NCI-H146 treated with DMSO at 0.1 percent for 48 hours (cell line): ENCODE results near the gene NEK11.
A peak's percentile ranks its signal among the peaks of the same experiment; 100 is the strongest.

ENCODE experiments used
- DNase-seq: peaks from one replicate; lab custom pipeline; 2025; ENCODE audit not compliant: unreplicated experiment; lab: John Stamatoyannopoulos, UW

The NEK11 gene

GRCh38 chr3:131222599-131222998, 195.9 kb downstream of the NEK11 start:
- no peak for DNase-seq

DNA sequence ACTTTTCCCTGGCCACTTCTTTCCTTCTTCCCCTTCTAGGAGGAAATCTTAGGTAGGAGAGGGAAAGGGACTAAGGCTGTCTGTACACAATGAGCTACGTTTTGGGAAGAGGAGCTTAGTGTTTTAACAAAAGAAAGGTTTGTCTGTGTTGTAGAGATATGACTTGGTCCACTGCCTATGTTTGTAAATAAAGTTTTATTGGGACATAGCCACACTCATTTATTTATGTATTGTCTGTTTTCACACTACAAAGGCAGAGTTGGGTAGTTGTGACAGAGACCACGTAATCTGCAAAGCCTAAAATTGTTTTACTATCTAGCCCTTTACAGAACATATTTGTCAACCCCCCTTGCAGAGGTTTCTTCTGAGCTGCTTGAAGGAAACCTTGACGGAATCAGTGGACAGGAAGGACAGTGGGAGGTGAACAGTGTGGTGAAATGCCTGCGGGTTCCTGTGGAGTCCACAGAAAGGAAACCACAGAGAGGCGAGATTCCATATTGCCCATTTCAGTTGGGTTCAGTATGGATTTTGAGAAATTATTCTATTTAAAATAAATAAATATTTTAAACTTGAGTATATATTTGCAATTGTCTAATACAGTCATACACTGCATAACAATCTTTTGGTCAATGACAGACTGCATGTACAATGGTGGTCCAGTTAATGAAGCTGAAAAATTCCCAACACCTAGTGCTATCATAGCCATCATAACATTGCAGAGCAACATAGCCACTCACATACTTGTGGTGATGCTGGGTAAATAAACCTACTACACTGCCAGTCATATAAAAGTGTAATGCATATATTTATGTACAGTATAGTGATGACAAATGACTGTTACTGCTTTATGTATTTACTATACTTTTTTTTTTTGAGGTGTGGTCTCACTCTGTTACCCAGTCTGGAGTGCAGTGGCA, 197.0 kb downstream of the NEK11 start:
- no peak for DNase-seq

DNA sequence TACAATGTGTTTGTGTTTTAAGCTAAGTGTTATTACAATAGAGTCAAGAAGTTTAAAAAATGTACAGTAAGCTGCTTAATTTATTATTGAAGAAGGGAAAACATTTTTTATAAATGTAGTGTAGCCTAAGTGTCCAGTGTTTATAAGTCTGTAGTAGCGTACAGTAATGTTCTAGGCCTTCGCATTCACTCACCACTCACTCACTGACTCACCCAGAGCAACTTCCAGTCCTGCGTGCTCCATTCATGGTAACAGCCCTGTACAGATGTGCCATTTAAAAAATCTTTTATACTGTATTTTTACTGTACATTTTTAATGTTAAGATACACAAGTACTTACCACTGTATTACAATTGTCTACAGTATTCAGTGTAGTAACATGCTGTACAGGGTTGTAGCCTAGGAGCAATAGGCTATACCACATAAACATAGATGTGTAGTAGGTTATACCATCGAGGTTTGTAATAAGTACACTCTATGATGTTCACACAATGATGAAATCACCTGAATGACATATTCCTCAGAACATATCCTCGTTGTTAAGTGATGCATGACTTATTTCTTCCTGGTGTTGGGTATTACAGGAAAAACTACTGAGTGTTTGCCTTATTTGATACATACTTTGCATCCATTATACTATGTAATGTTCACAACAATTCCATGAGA, 198.3 kb downstream of the NEK11 start:
- DNase-seq: no peak

DNA sequence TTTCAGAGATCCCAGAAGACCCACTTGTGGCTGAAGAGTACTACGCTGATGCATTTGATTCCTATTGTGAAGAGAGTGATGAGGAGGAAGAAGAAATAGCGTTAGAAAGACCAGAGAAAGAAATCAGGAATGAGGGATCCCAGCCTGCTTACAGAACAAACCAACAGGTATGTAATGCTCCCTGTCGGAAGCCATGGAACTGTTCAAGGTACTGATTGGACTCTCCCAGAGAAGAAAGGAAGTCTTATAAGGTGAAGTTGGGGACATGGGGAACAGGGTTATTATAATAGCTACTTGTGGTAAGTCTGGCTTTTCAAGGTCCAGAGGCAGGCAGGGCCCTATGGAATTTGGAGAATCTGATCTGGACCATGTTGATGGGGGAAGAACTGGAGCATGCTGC, 201.8 kb downstream of the NEK11 start:
- no peak for DNase-seq

DNA sequence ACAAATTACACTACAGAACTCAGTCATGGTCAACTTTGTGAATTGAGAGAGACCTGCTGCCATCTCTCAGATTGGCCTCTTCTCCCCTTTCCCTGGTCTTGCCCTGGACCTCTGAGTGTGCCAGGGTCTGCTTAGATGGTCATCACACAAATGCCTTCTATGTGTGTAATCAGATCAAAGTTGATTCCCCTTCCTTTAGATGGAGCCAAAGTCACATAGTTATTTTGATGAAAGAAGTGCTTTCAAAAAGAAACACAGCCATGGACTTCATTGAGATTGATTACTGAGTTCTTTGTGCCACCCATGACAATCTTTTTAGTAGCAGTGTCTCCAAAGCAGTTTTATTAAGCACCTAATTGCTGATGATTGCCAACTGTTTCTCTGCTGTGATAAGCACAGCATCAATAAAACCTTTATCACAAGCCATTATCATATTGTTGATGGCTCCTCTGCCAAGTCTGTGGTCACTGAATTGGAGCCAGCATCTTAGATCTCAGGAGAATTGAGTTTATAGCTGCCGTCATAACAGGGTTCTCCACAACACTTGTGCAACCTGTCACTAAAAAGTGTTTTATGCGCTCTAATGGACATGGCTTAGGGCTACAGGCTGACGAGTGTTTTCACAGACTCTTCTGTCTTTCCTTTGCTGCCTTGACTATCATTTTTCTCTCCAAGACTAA, 205.2 kb downstream of the NEK11 start:
- DNase-seq: peak; percentile 31

- no peak for DNase-seq
Observed at GRCh38 chr3:131232711-131233267, 206.1 kb downstream of the NEK11 start.

GRCh38 chr3:131233900-131234668, 207.4 kb downstream of the NEK11 start:
- no peak for DNase-seq

- peak; percentile 56 for DNase-seq
Observed at GRCh38 chr3:131236421-131236820, 209.7 kb downstream of the NEK11 start.

DNA sequence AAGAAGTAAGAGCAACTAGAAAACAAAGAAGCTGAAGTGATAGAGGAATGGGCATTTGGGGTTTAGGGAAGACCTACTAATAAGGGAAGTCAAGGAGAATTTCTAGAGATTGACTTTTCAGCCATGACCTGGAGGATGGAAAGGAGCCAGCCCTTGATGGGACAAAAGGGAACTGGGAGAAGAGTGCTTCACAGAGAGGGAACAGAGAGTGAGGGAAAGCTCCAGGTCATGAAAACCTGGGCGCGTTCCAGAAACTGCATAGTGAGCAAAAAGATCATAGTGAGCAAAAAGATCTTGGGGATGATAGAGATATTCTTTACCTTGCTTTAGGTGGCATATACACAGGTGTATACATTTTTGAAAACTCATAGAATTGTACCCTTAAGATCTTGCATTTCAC, 211.8 kb downstream of the NEK11 start:
- no peak for DNase-seq

DNA sequence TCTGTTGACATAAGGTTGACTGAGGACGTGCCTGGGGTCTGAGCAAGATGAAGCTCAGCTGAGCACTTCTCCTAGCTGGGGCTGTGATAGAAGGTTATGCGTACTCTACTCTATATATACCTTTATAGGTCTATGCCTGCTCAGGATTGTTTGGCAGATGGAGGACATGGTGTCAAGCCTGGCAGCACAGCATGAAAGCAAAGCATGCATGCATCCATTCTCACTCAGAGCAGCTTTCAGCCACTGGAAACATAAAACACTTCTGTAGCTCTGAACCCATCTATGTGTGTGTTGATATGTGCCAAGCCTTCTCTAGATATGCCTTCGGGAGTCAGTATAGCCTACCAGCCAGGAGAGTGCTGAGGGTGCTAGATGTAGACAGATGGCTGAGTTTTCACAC, 212.6 kb downstream of the NEK11 start:
- DNase-seq: no peak

GRCh38 chr3:131242201-131242600, 215.5 kb downstream of the NEK11 start:
- DNase-seq: no peak

DNA sequence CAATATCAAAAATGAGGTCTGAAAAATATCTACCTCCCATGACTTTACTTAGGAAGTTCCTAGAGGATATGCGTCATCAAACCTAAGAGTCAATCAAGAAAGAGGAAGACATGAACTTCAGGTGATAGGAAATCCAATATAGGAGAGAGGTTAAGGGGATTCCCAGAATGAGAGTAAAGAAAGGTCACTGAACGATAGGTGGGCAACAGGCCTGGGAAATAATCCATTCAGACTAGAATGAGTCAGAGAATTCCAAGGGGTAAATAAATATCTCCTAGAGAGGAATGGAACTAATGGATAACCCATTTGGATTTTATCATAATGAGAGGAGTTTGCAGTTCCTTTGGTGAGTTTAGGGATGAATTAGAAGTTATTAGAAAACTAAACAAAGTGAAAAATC, 223.8 kb downstream of the NEK11 start:
- no peak for DNase-seq

GRCh38 chr3:131260525-131260924, 233.8 kb downstream of the NEK11 start:
- DNase-seq: no peak

GRCh38 chr3:131261104-131261503, 234.4 kb downstream of the NEK11 start:
- no peak for DNase-seq

GRCh38 chr3:131275556-131275955, 248.9 kb downstream of the NEK11 start:
- no peak for DNase-seq

DNA sequence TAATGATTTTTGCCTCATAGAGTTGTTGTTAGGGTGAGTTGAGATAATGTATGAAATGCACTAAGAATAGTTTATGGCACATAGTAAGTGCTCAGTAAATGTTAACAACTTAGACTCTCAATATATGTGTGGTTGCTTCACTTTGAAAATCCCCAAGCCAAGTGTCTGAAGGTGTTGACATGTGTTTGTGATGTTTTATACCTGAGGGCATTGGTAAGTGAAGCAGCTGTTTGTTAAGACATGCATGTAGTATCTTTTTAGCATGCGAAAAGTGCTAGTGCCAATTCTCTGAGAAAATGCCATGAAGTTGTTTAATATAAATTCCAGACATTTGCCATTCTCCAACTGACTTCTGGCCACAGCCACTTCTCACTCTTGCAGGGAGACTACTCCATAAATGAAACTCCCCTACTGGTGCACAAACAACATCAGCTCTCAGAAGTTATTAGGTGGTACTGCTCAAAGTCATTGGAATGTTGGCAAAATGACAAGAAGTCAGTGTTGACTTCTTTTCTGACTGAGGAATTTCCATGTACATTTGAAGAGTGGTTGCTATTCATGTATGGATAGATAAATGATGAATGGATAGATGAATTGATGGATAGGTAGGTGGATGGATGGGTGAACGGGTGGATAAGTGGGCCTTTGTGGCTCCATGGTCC, 251.3 kb downstream of the NEK11 start:
- no peak for DNase-seq

DNA sequence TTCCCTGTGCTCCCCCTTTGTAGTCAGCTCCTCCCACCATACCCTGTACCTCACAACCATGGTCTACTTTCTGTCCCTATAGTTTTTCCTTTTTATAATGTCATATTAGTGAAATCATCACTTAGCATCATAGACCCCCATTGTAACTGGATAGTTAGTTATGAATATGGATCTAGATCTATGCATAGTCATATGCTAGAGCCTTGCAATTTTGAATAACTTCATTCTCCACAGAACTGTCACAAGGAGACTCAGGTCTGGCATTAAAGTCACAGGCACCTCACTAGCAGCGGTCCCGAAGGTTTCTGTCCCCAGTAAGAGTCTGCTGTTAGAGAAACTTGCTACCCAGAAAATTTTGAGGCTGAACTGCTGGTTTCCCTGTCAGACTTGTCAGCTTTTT, 252.9 kb downstream of the NEK11 start:
- no peak for DNase-seq

- DNase-seq: no peak
Observed at GRCh38 chr3:131282379-131282778, 255.7 kb downstream of the NEK11 start.

DNA sequence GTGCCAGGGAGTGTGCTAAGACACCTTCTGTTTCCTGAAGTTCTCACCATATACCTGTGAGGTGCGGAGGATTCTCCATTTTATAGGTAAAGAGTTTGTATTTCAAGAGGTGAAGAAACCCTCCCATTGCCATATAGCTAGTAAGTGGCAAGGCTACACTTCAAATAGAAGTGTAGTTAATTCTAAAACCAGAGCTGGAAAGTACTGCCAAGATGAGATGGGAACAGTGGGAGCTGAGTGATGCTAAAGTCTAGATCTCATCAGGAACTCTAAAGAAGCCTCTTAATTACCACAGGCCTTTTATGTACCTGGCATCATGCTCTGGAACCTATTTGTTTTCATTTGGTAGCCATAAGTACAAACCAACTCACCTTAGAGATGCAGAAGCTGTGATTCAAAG, 256.3 kb downstream of the NEK11 start:
- DNase-seq: no peak

DNA sequence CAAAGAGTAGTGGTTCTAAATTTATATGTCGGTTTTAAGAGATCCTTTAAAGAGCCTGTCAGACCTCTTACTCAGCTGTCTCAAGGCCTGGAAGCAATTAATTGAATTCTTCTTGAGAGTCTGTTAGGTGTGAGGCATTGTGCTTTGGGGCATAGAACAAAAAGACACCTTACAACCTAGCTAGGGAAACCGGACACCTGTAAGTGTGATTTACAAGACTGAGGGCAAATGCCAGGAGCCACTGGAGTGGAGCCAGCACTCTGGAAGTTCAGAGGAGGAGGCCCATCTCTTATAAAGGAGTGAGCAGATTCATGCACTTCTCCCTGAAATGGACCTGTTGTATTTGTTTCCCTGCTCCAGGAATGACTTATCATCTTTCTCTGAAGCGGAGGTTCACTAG, 257.2 kb downstream of the NEK11 start:
- no peak for DNase-seq
